CD1c-positive myeloid dendritic cell (primary cell): ENCODE data around the gene AKR7A2.

Experiments
- DNase-seq: peaks from one replicate; pipeline ENCODE4 v3.0.0-alpha.2; 2016; ENCODE audit errors: extremely low spot score

Gene AKR7A2

DNA sequence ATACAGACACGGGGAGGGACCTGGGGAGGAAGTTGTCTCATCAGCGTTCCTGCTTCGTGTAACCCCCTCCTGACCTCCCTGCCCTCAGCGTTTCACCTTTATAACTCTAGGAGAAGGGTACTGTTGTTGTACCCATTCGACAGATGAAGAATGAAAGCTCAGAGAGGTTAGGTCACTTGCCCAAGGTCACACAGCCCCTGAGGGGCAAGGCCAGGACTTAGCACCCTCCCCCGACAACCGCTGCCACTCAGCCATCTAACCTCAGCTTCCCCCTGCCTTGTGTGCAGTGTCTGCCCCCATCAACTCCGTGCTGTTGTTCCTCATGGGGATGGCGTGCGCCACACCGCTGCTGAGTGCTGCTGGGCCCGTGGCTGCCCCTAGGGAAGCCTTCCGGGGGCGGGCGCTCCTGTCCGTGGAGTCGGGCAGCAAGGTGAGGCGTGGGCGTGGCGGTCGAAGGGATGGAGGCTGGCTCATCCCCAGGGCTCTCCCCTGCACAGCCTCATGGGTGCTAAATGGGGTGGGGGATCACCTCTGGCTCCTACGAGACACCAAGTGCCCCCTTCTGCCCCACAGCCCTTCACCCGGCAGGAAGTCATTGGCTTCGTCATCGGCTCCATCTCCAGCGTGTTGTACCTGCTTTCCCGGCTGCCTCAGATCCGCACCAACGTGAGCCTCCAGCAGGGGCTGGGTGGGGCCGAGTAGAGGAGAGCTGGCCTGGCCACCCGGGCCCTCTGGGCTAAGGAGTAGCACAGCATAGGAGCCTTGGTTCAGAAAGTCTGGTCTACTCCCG is 14.2 kb upstream of the AKR7A2 start:
- DNase-seq, result no peak

DNA sequence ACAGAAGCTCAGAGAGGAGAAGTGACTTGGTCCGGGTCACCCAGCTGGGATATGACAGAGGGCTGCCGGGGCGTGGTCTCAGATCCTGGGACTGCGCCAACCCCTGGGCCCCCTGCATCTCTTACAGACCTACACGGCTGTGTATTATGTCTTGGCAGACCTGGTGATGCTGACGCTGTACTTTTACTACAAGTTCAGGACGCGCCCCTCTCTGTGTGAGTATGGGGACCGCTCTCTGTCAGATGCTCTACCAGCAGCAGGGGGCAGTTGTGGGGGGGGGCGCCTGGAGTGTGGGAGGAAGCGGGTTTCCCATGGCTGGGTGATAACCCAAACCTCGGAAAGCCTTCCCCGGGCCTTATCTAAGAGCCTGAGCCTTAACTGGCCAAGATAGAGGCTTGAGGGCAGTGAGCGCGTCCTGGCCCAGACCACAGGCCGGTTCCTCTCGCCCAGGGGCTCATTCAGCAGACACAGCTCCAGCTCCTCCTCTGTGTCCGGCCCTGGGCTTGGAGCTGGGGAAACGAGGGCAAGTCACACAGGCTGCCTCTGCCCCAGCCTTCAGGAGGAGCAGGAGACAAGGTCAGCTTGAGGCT is 13.5 kb upstream of the AKR7A2 start:
- DNase-seq, result no peak

GRCh38 chr1:19324665-19324990 is 12.7 kb upstream of the AKR7A2 start:
- no peak for DNase-seq

GRCh38 chr1:19323987-19324664 is 12.2 kb upstream of the AKR7A2 start:
- DNase-seq, result no peak

DNA sequence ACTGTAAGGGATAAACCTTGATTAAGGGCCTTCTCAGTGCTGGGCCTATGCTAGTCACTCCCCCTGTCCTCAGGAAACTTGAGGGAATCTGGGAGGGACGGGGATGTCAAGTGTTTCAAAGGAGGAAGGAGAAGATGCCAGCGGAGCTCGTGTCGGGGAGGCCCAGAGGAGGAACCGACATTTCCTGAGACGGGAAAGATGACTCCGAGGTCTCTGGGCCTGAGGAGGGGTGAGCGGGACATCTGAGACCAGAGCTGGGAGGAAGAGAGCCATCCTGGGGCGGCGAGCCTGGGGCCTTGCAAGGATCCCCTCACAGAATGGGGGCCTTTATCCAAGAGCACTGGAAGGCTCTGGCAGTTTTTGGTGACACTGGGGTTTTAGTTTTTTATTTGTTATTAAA is 10.5 kb upstream of the AKR7A2 start:
- peak; percentile 33 for DNase-seq

DNA sequence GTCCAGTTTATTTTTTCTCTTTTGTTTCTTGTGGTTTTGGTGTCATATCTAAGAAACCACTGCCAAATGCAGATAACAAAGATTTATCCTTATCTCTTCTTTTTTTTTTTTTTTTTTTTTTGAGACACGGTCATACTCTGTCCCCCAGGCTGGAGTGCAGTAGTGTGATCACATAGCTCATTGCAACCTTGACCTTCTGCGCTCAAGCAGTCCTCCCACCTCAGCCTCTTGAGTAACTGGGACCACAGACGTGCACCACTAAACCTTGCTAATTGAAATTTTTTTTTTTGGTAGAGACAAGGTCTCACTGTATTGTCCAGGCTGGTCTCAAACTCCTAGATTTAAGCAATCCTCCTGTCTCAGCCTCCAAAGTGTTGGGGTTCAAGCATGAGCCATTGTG is 9.1 kb upstream of the AKR7A2 start:
- DNase-seq, result no peak

- DNase-seq, result no peak
Observed at GRCh38 chr1:19319196-19319595, 7.3 kb upstream of the AKR7A2 start.

- no peak for DNase-seq
Observed at GRCh38 chr1:19317126-19317910, 5.4 kb upstream of the AKR7A2 start.

DNA sequence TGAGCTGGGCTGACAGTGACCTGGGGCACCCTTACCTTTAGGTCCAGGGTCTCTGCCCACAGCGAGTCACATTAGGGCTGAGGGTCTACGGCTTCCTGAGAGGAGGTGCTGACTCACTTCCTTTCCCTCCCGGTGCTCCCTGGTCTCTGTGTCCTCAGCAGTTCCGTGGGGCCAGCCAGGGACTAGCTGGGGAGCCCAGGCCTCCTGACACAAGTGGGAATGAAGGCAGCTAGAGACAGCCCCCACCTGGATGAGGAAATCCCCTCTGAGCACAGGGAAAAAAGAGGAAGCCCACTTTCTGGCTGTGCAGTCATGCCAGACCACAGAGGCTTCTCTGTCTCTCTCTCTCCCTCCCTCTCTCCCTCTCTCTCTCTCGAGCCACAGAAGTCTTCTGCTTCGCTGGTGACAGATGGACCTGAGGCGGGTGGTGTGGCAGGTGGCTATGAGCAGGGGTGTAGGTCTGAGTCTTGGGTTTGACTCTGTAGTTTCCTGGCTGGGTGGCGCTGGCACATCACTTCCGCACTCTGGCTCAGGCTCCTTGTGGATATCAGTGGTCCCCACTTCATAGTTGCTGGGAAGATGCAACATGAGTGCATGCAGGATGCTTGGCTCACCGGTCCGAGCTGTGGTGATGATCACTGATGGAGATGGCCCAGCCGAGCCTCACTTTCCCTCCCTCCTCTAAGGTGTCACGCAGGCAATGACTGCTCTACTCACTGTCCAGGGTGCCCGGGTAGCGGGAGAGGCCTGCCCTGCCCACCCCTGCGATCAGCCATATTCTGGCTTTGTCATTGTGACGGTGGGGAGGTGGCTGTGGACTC is 3.6 kb upstream of the AKR7A2 start:
- peak; percentile 63 for DNase-seq

DNA sequence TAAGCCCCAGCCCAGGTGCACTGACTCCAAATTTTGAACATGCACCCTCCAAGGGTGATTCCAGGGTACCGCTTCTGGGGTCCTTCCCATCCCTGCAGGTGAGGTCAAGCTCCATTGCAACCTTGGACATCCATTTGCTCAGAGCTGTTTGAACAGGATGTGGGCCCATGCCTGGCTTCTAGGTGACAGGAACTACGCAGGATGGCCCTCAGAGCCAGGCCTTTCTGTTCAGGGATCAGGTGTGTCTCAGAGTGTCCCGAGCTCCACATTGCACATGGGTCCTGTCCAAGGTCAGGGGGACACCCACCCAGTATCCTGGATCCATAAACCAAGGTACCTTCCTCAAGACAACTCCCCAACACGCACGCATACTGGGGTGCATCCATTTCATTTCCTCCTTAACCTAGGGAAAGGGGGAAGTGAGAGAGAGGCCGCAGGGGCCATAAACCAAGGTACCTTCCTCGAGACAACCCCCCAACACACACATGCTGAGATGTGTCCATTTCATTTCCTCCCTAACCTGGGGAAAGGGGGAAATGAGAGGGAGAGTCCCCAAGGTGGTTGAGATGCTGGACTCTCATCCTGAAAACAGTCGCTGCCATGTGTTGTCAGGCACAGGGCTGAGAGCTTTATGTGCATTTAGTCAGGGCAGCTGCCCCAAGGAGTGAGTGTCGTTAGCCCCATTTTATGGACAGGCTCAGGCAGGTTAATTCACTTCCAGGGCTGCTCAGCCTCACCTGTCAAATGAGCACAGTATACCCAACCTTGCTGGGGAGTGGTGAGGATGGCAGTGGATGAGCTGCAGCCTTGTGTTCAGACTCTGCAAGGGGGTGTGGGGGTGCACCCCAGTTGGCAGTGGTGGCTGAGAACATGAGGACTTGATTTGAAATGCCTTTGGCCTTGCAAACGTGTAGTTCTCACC is 2.3 kb upstream of the AKR7A2 start:
- peak; percentile 59 for DNase-seq

- DNase-seq, result no peak
Observed at GRCh38 chr1:19313636-19313959, 1.7 kb upstream of the AKR7A2 start.

GRCh38 chr1:19312782-19313635 is 1.1 kb upstream of the AKR7A2 start:
- no peak for DNase-seq

GRCh38 chr1:19311503-19311930 is 427 bp downstream of the AKR7A2 start:
- no peak for DNase-seq

- DNase-seq, result no peak
Observed at GRCh38 chr1:19310720-19311502, 1.0 kb downstream of the AKR7A2 start.

- no peak for DNase-seq
Observed at GRCh38 chr1:19310061-19310460, 1.9 kb downstream of the AKR7A2 start.

GRCh38 chr1:19309123-19309813 is 2.7 kb downstream of the AKR7A2 start:
- no peak for DNase-seq

DNA sequence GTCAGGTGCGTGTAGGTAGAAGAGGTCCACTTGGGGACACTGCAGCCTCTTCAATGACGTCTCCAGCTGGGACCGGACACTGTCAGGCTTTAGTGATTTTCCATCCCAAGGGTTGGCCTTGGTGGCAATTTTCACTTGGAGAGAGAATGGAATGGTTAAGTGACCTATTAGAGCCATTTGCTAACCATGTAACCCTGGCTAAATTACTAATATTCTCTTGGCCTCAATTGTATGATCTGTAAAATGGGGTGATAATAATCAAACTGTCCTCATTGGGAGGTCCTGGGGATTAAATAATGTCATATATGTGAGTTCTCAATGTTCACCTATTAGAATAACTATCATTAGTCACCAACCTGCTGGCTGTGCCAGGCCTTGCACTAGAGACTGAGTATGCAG is 3.4 kb downstream of the AKR7A2 start:
- DNase-seq, result no peak
